GM19455 (cell line): ENCODE measurements around the gene AACS.
"Not testable (repeated sequence)": the region's sequence is repeated elsewhere in the genome, so short reads cannot be mapped to it uniquely, and the experiment has no call there.

Experiments
- ATAC-seq: cut with Tn5 transposase; IDR thresholded peaks from one replicate; pipeline ENCODE4 v1.9.1; 2021; ENCODE audit not compliant: unreplicated experiment

Gene AACS, protein sequence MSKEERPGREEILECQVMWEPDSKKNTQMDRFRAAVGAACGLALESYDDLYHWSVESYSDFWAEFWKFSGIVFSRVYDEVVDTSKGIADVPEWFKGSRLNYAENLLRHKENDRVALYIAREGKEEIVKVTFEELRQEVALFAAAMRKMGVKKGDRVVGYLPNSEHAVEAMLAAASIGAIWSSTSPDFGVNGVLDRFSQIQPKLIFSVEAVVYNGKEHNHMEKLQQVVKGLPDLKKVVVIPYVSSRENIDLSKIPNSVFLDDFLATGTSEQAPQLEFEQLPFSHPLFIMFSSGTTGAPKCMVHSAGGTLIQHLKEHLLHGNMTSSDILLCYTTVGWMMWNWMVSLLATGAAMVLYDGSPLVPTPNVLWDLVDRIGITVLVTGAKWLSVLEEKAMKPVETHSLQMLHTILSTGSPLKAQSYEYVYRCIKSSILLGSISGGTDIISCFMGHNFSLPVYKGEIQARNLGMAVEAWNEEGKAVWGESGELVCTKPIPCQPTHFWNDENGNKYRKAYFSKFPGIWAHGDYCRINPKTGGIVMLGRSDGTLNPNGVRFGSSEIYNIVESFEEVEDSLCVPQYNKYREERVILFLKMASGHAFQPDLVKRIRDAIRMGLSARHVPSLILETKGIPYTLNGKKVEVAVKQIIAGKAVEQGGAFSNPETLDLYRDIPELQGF

DNA sequence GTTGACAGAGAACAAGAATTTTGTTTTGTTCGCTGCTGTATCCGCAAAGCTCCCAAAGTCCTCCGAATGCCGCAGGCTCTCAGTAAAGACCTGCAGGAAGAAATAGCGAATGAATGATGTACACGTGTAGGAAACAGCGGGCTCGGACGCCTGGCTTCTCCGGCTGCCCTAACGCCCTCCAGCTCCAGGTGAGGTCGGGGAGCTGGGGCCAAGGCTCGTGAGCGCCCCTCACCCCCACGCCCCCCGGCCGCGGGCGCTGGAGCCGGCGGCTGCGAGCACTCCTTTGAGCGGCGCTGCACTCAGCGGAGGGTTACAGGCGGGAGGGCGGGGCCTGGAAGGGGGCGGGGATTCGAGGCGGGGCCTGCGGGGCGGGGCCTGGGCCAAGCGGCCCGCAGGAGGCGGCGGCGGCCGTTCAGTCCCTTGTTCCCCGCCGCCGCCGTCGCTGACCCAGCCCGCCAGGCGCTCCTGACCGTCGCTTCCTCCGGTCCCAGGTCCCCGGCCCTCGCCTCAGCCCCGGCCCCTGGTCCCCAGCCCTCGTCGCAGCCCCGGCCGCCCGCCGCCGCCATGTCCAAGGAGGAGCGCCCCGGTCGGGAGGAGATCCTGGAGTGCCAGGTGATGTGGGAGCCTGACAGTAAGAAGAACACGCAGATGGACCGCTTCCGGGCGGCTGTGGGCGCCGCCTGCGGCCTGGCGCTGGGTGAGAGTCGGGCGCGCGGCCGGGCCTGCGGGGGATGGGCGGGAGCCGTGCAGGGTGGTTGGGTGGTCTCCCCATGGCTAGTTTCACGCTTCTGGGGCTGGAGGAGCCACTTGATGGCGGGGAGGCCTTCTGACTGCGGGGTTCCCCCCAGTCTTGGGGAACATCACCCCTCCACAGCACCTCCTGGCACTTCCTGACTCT is at the start of gene AACS:
AACS (plus strand) TSS at position 415 of the 898 bp plus-strand sequence; CDS start at position 565, 150 bp downstream.
- peak; percentile 94 for ATAC-seq

DNA sequence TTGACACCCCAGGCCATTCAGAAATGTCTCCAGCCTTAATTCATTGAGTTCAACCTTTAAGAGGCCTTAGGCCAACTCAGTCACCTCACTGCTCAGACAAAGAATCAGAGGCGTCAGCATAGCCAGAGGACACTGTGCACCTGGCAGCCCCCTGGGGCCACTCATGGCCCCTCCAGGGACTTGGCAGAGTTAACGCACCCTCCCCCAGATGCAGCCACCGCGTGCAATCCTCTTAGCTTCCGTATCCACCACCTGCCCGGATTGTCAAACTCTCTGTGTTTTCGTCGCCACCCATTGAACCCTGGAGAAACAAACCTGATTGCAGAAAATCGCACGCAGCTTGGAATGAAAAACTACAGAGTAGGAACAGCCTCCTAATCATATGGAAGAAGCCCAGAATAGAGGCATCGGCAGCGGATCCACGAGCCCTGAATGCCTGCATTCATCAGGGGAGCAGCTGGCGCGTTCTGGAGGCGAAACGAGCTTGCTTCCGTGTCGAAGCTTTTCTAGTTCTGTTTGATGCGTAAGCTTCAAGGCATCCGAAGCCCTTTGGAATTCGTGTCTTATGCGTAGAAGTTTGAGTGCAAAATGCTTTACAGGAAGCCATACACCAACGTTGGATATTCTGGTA is 49.4 kb upstream of the AACS start:
- ATAC-seq = no peak

DNA sequence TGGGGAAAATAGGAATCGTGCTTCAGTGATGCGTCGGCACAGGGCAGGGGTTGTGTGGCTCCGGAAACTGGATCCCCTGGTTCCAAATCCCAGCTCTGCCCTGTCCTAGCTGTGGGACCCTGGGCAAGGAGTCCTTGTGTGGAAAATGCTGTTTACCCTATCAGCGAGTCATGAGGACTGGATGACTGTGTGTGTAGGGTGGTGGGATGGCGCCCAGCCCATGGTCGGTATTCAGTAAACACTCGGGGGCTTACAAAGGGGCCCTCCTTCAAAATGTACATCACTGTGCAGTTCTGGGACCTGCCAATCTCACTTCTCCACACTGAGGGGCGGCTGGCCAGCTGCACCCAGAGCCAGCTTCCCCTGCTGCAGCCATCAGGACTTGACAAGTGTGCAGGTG is 47.4 kb upstream of the AACS start:
- no peak for ATAC-seq

DNA sequence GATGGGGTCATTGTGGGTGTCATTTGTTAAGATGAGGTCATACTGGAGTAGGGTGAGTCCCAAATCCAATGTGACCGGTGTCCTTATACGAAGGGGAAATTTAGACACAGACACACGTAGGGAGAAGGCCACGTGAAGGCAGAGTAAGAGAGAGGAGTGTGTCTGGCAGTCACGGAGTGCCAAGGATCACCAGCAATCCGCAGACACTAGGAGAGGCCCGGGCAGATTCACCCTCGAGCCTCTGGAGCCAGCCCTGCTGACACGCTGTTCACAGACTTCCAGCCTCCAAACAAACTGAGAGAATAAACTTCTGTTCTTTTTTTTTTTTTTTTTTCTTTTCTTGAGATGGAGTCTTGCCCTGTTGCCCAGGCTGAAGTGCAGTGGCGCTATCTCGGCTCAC is 46.9 kb upstream of the AACS start:
- no peak for ATAC-seq

DNA sequence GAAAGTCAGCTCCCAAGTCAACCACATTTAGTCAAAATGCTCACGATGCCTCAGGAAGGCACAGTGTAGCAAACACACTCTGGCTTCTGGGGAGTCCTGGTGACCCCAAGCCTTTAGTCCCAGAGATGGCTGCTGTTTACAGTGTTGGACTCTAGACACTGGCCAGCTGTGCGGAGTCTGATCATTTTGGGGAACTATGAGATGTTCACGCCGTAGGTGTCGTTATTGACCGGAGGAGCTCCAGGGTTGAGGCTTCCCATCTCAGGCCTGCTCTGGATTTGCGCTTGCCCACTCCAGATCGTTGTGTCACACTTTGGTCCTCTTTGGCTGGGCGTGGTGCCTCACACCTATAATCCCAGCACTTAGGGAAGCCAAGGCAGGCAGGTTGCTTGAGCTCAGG is 44.1 kb upstream of the AACS start:
- no peak for ATAC-seq

DNA sequence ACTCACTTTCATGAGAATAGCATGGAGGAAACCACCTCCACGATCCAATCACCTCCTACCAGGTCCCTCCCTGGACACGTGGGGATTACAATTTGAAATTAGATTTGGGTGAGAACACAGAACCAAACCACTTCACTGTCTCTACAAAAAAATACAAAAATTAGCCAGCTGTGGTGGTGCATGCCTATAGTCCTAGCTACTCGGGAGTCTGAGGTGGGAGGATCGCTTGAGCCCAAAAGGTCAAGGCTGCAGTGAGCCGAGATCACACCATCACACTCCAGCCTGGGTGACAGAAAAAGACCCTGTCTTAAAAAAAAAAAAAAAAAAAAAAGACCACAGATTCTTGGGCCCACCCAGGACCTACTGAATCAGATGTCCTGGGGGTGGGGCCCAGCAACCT is 43.5 kb upstream of the AACS start:
- ATAC-seq = no peak

DNA sequence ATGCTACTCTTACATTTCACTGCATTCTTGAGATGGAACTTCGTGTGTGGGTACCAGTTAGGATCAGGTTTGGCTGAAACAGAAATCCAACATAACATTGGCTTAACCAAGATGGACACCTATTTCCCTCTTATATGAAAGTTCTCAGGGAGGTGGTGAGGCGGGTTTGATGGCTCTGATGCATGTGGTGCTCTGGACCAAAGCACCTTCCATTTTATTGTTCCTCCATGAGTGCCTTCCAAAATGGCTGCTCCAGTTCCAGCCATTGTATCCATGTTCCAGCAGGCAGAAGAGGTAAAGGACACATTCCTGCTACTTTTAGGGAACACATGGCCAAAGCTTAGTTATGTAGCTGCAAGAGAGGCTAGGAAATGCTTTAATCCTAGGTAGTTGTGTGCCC is 42.2 kb upstream of the AACS start:
- no peak for ATAC-seq

DNA sequence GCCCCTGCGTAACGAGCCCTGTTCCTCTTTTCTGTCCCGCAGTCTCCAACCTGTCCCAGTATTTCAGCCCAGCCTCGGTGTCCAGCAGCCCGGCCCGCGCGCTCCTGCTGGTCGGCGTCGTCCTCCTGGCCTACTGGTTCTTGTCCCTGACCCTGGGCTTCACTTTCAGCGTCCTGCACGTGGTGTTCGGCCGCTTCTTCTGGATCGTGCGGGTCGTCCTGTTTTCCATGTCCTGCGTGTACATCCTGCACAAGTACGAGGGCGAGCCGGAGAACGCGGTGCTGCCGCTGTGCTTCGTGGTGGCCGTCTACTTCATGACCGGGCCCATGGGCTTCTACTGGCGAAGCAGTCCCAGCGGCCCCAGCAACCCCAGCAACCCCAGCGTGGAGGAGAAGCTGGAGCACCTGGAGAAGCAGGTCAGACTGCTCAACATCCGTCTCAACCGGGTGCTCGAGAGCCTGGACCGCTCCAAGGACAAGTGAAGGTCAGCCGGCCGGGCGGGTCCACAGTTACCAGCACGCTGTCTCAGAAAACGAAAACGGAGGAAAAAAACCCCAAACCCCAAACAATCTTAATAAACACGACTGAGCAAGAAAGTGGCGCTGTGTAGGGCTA is 40.2 kb upstream of the AACS start:
- ATAC-seq = no peak

DNA sequence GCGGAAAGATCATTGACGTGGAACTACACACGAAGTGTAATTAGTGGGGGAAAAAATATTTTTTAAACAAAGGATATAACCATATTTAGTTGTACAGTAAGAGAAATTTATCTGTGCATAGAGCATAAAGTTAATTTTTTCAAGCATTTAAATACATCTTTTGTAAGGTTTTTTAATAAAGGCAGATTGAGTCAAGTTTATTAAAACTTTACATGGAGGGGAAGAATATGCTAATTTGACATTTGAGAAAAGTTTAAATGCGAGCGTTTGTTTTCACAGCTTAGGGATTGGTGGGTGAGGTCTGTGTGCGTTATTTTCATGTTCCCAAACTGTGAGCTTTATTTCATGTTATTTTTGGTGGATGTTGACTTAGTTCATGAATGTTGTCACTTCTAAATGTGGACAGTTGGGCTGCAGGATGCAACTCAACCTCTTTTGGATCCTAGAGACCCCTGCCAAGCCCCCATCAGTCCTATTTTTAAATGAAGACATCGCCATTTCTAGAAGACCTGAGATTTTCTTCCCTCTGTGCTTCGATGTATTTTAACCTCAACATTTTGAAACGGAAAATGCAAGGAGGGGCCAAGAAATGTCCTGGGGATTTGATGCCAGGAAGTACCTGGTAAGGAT is 39.5 kb upstream of the AACS start:
- ATAC-seq = no peak

DNA sequence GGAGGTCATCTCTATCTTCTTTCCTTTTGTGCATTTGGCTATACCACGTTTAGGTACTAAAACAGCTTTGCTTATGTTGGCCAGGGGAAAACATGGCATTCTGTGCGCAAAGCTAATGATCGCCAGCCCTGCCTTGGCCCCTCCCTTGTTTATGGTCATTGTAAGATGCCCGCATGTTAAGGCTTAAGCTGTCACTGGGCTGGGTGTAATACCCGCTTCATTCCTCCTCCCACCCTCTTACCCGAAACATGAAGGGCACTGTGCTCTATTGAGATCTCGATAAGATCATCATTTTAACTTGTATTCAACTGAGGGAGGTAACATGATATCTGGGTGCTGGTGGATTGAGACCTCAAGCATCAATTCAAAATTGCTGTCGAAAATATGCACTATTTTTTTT is 37.1 kb upstream of the AACS start:
- no peak for ATAC-seq

DNA sequence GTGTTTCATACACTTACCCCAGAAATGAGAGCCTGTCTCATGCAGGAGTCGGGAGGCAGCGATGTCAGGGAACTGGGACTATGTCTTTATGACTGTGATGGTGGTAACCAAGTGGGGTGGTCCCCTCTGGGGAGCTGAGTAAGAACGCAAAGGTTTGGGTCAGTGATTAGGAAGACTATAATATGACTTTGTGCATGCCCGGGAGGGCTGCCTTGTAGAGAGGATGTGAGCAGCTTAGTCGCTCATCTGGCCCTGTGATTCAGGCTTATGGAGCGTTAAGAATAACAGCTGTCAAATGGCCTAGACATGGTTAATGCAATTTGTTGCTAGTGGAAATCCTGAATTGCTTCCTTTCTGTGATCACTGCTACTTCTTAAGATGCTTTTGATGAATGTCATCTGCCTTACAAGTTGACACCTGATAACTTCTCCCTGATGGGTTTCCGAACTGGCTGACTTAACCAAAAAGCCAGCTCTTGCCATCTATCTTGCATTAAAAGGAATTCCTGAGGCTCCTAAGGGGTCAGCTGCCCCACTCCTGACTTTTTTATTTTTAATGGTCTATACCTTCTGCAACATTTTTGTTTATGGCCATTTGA is 35.4 kb upstream of the AACS start:
- ATAC-seq = no peak

DNA sequence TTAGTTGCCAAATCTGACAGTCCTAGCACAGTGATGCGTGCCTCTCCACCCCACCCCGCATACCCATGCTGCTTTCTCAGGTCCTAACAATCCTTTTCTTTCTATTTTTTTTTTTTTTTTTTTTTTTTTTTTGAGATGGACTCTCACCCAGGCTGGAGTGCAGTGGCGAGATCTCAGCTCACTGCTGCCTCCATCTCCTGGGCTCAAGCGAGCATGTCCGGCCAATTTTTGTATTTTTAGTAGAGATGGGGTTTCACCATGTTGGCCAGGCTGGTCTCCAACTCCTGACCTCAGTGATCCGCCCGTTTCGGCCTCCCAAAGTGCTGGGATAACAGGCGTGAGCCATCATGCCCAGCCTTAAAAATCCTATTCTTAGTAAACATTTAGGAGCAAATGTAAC is 33.8 kb upstream of the AACS start:
- ATAC-seq = not testable (repeated sequence)

DNA sequence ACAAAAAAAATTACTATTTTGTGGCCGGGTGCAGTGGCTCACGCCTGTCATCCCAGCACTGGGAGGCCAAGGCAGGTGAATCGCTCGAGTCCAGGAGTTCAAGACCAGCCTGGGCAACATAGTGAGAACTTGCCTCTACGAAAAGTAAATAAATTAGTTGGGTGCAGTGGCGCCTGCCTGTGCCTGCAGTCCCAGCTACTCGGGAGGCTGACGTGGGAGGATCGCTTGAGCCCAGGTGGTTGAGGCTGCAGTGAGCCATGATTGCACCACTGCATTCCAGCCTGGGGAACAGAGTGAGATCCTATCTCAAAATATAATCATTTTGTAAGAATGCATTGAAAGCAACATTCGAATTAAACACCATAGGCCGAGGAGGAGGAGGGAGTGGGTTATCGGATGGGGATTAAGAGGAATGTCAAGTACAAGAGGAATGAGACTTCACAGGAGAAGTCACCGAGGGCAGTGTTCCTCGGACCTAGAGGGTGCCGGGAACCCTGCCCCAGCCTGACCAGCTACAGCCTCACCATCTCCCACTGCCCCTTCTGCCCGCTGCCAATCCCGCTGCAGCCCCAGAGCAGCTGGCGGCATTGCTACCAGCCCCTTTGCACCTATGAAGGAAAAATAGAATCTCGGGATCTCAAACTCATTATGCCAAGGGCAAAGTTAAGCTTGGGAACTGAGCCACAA is 32.6 kb upstream of the AACS start:
- no peak for ATAC-seq

DNA sequence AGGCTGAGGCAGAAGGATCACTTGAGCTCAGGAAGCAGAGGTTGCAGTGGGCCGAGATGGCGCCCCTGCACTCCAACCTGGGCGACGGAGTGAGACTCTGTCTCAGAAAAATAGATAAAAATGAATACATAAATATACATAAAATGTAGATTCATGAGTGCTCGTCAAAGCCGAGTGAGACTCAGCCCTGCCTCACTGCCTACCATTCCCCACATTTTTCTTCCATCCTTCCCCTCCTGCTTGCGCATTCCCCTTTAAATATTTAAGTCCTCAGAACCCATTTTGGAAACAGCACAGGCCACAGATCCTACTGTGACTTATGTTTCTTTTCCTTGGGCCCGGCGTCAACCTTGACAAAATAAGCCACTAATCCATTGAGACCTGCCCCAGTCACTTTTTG is 31.9 kb upstream of the AACS start:
- ATAC-seq = no peak

DNA sequence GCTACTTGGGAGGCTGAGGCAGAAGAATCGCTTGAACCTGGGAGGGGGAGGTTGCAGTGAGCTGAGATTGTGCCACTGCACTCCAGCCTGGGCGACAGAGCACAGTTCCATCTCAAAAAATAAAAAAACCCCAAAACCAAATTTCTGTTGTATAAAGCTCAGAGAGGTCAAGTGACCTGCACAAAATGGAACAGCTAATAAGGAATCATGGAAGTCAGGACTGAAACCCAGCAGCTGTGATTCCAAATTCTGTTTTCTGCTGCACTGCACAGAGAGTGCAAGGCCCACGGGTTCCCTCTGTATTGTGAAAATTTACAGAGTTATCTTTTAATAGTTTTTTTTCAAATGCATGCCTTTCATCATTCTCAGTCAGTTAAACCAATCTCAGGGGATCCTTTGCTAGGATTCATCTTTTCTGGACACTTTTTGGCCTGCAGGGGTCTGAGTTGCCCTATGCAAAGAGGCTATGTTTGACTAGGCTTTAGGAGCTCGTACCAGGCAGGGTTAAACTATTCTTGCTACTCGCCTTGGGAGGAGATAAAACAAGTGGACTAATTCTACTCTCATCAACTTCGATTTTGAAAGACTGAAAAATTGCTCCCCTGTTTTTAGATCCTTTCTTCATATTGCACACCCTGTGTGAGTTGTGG is 26.1 kb upstream of the AACS start:
- no peak for ATAC-seq

DNA sequence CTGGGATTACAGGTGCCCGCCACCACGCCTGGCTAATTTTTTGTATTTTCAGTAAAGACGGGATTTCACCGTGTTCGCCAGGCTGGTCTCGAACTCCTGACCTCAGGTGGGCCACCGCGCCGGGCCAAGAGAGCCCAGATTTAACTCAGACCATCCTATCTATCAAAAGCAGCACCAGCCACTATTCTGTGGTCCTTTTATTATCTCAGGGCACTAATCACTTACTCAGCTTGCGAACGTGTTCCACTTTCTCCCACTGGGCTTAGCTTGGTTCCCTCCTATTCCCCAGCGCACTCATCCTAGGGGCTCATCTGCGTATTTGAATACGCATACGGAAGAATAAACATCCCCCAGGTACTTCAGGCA is 16.2 kb upstream of the AACS start:
- ATAC-seq = no peak

DNA sequence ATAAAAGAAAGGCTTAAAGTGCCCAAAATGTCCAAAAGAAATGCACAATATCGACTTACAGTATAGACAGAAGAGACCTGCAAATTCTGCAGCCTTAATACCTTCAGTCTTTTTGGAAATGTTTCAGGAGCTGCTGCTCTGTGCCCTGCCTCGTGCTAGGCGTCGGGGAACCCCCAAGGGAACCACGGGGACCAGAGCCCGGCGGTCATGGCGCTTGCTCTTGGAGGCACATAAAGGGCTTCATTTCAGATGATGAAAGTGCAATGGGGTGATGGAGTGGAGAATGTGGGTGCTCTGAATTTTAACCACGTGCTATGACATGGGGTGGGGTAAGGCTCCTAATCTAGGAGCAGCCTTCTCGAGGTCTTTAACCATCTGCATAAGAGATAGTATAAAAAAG is 14.8 kb upstream of the AACS start:
- no peak for ATAC-seq

DNA sequence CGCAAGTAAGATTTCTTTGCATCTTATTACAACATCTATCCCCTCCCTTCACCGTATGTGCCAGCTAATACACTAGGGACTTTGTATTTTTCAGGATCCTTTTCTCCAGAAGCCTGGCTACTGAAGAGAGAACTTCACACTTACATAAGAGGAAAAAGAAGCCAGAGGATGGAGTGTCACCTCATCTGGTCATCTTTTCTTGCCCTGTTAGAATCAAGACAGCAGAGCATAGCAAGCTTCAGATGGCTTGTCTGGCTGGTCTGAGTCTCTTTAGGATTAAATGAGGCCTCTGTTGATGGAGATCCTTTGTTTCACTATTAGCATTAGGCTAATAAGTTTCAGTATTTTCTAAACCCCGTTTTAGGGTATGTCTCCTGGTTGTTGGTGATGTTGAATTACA is 14.4 kb upstream of the AACS start:
- no peak for ATAC-seq

DNA sequence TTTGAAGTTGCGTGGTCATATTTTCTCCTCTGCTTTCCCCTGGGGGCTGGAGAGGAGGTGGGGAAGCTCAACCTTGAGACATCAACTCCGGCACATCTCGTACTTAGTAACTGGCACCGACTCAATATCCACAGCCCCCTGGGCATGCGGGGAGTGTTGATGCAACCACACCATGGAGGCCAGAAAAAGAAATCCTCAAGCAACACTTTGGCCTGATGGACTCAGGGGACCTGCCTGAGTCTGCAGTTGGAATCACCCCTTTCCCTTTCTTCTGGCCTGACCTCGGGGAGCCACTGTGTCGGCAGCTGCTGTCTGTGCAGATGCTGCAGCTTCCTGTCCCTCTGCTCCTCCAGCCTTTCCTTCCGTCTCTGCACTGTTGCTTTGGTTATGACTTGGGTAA is 11.4 kb upstream of the AACS start:
- ATAC-seq = no peak
